A549 (cell line): ENCODE results near the gene FHL2. TPM values are rescaled to one million over a fixed set of nuclear protein-coding genes. Genes with fewer than 3 reads are reported as not detected.

ENCODE experiments used
- ATAC-seq, 2 experiments: fragments of 200-7000 bp in 1 of 2; fragments of >200 bp in 1 of 2; cut with Nextera tagmentation in 1 of 2; cut with Tn5 transposase in 1 of 2; 3 replicates each; pipeline versions ENCODE4 v1.8.0 to v1.9.1; 2018 to 2020; ENCODE audit warnings: mild to moderate bottlenecking in 1 of 2, moderate library complexity in 1 of 2
- CTCF ChIA-PET: fragments of 300-600 bp; sonication (Branson Sonifier 250); formaldehyde crosslinking; extraction: SDS; loops from one replicate; lab custom pipeline; 2021; ENCODE audit warnings: antibody characterized with exemption, inconsistent platforms; lab: Yijun Ruan, JAX
- POLR2A ChIA-PET: fragments of 350-600 bp; formaldehyde crosslinking; extraction: SDS; loops from one replicate; lab custom pipeline; 2021; ENCODE audit warnings: antibody characterized with exemption, inconsistent platforms; lab: Yijun Ruan, JAX
- DNase-seq, 2 experiments: peaks; one replicate each; pipeline versions ENCODE4 v3.0.0 to v3.0.0-alpha.2; 2011 to 2016; ENCODE audit warnings: low read depth in 1 of 2, low spot score in 1 of 2
- FAIRE-seq: peaks from 2 replicates; lab custom pipeline; 2011; peaks lifted over from hg19 to GRCh38; lab: Jason Lieb, UNC
- H3K27ac ChIP-seq, 2 experiments: fragments of >200 bp; sonication (Bioruptor Twin); formaldehyde crosslinking; 3 replicates each; pipeline ENCODE4 v1.5.1; 2016 to 2017
- H3K4me1 ChIP-seq: fragments of >200 bp; sonication (Bioruptor Twin); formaldehyde crosslinking; 3 replicates; pipeline ENCODE4 v1.6.1; 2016
- H3K4me2 ChIP-seq: fragments of >200 bp; sonication (Bioruptor Twin); formaldehyde crosslinking; 3 replicates; pipeline ENCODE4 v1.6.1; 2016
- H3K4me3 ChIP-seq: fragments of >200 bp; sonication (Bioruptor Twin); formaldehyde crosslinking; 3 replicates; pipeline ENCODE4 v1.5.1; 2016
- H3K9me3 ChIP-seq: fragments of >200 bp; sonication (Bioruptor Twin); formaldehyde crosslinking; 3 replicates; pipeline ENCODE4 v1.6.1; 2016
- BCL3 ChIP-seq: fragments of >200 bp; sonication (Bioruptor Twin); formaldehyde crosslinking; IDR thresholded peaks from 3 replicates; pipeline ENCODE4 v1.6.1; 2016
- BHLHE40 ChIP-seq: IDR thresholded peaks from 2 replicates; pipeline ENCODE4 v1.6.1; 2012; ENCODE audit warnings: low read depth, low read length, inconsistent platforms
- CTCF ChIP-seq: fragments of >200 bp; sonication (Bioruptor Twin); formaldehyde crosslinking; IDR thresholded peaks from 3 replicates; pipeline ENCODE4 v1.5.1; 2016
- ELK1 ChIP-seq: fragments of 150-350 bp; IDR thresholded peaks from 2 replicates; pipeline ENCODE4 v1.6.1; 2014; ENCODE audit warnings: low read depth, mild to moderate bottlenecking, low read length
- EP300 ChIP-seq, 2 experiments: fragments of >200 bp; sonication (Bioruptor Twin); formaldehyde crosslinking; IDR thresholded peaks; 2 replicates in 1 of 2; 3 replicates in 1 of 2; pipeline ENCODE4 v1.6.1; 2016 to 2017
- ESRRA ChIP-seq: fragments of 150-350 bp; IDR thresholded peaks from 2 replicates; pipeline ENCODE4 v1.6.1; 2014; ENCODE audit warnings: mild to moderate bottlenecking, low read length, borderline replicate concordance
- FOXS1 ChIP-seq: fragments of 250-450 bp; sonication (Bioruptor Pico); IDR thresholded peaks from 2 replicates; pipeline ENCODE4 v1.5.0; 2020; ENCODE audit warnings: mild to moderate bottlenecking, moderate library complexity
- GATA3 ChIP-seq: IDR thresholded peaks from 2 replicates; pipeline ENCODE4 v1.6.1; 2012; ENCODE audit warnings: borderline replicate concordance
- HEYL ChIP-seq: fragments of 250-450 bp; sonication (Bioruptor Pico); IDR thresholded peaks from 2 replicates; pipeline ENCODE4 v1.8.0; 2021; ENCODE audit warnings: mild to moderate bottlenecking, moderate library complexity
- JUNB ChIP-seq: fragments of >200 bp; sonication (Bioruptor Twin); formaldehyde crosslinking; IDR thresholded peaks from 2 replicates; pipeline ENCODE4 v1.6.1; 2016
- MAX ChIP-seq: IDR thresholded peaks from 2 replicates; pipeline ENCODE4 v1.6.1; 2012
- NFE2L2 ChIP-seq: fragments of 150-350 bp; conservative IDR thresholded peaks from 2 replicates; pipeline ENCODE4 v1.6.1; 2014; ENCODE audit warnings: low read length
- NPAS2 ChIP-seq: fragments of 250-450 bp; sonication (Bioruptor Pico); IDR thresholded peaks from 2 replicates; pipeline ENCODE4 v1.8.0; 2022; ENCODE audit warnings: mild to moderate bottlenecking, moderate library complexity, borderline replicate concordance
- PBX3 ChIP-seq: IDR thresholded peaks from 2 replicates; pipeline ENCODE4 v1.6.1; 2012
- POLR2A ChIP-seq: IDR thresholded peaks from 2 replicates; pipeline ENCODE4 v1.6.1; 2012; ENCODE audit warnings: mild to moderate bottlenecking, low read length
- POLR2AphosphoS2 ChIP-seq: conservative IDR thresholded peaks from 2 replicates; pipeline ENCODE4 v1.6.1; 2012; ENCODE audit warnings: low read length, improper control_type of control experiment, inconsistent platforms
- RAD21 ChIP-seq, 2 experiments: fragments of >200 bp in 1 of 2; sonication (Bioruptor Twin) in 1 of 2; formaldehyde crosslinking in 1 of 2; IDR thresholded peaks in 1 of 2; conservative IDR thresholded peaks in 1 of 2; 2 replicates in 1 of 2; 3 replicates in 1 of 2; pipeline ENCODE4 v1.6.1; 2012 to 2018; ENCODE audit warnings: inconsistent platforms in 1 of 2
- RARB ChIP-seq: fragments of 250-450 bp; sonication (Bioruptor Pico); IDR thresholded peaks from 2 replicates; pipeline ENCODE4 v1.8.0; 2021; ENCODE audit warnings: mild to moderate bottlenecking, moderate library complexity
- SMC3 ChIP-seq: fragments of >200 bp; sonication (Bioruptor Twin); formaldehyde crosslinking; IDR thresholded peaks from 3 replicates; pipeline ENCODE4 v1.6.1; 2018; ENCODE audit warnings: inconsistent platforms
- TFCP2L1 ChIP-seq: fragments of 250-450 bp; sonication (Bioruptor Pico); IDR thresholded peaks from 2 replicates; pipeline ENCODE4 v1.5.0; 2021; ENCODE audit warnings: mild to moderate bottlenecking
- TP53 ChIP-seq: fragments of 250-450 bp; sonication (Bioruptor Pico); IDR thresholded peaks from 2 replicates; pipeline ENCODE4 v1.5.0; 2021; ENCODE audit warnings: mild to moderate bottlenecking, moderate library complexity
- ZC3H11A ChIP-seq: fragments of 450-650 bp; IDR thresholded peaks from 2 replicates; pipeline ENCODE4 v1.6.1; 2014; ENCODE audit warnings: antibody characterized with exemption, mild to moderate bottlenecking
- ZFP36 ChIP-seq: fragments of 450-650 bp; IDR thresholded peaks from 2 replicates; pipeline ENCODE4 v1.6.1; 2014; ENCODE audit warnings: borderline replicate concordance; ENCODE audit not compliant: partially characterized antibody
- WGBS: methylation state at CpG from one replicate; pipeline ENCODE4 v1.1.6; 2017; ENCODE audit errors: missing lambda C conversion rate; 5-methylcytosine and 5-hydroxymethylcytosine counted together
- polyA plus RNA-seq, 4 experiments: library from polyadenylated mRNA; depleted of rRNA in 3 of 4; stranded (reverse); fragments of >200 nt; fragmentation: RNase III in 1 of 4; extraction: RNeasy Plus Mini Kit Qiagen cat#74134 plus additional on column Dnase treatment in 1 of 4; gene quantifications; 2 replicates in 3 of 4; 3 replicates in 1 of 4; pipeline ENCODE4 v1.2.3, GENCODE V29; 2011 to 2017

The FHL2 gene
- polyA plus RNA-seq, 2 of the 4 experiments (the other 2 are of a cell fraction): 57.9 to 85.9 TPM

GRCh38 chr2:105379741-105380186, 19.1 kb downstream of the FHL2 start (continued):
- no peak for TF ChIP-seq BCL3
- TF ChIP-seq PBX3: no peak
- TF ChIP-seq, all 56 proteins: peak for 0

- TF ChIP-seq TFCP2L1: no peak
- no peak for TF ChIP-seq ZFP36
- no peak for TF ChIP-seq MAX
- TF ChIP-seq POLR2A: no peak
- no peak overlapping the region for H3K4me2 ChIP-seq
- no peaks in the 10 kb centered on the region for H3K9me3 ChIP-seq
- peaks cover 35% of the 10 kb centered on the region for H3K4me1 ChIP-seq
- ChIA-PET CTCF (interaction anchor here (0.6 to 12.5 kb wide), 6 partner anchors 12 to 140 kb away, joined by 3 to 122 read pairs (median 4); no protein-coding TSS in a partner anchor), POLR2A (no interaction called here)
- no peak overlapping the region for H3K4me3 ChIP-seq
- no peak overlapping the region for H3K27ac ChIP-seq
- 100% methylated on average over 4 of the region's 4 CpGs for WGBS
- FAIRE-seq (no peak), ATAC-seq (no peak), DNase-seq (no peak)
Observed at GRCh38 chr2:105378921-105379383, 19.9 kb downstream of the FHL2 start.

GRCh38 chr2:105378276-105378840, 20.5 kb downstream of the FHL2 start:
- no peak for FAIRE-seq
- peaks cover 35% of the 10 kb centered on the region for H3K4me1 ChIP-seq
- POLR2A ChIA-PET: no interaction called here

GRCh38 chr2:105377871-105378270, 21.0 kb downstream of the FHL2 start:
- ChIA-PET CTCF (interaction anchor here (0.7 to 12.5 kb wide), 4 partner anchors 32 to 169 kb away, joined by 3 to 122 read pairs (median 6); no protein-coding TSS in a partner anchor), POLR2A (no interaction called here)
- WGBS: 88% methylated on average over 3 of the region's 3 CpGs
- Histone ChIP-seq H3K4me1 (peaks cover 35% of the 10 kb centered on the region), H3K4me3 (no peak overlapping the region), H3K4me2 (no peak overlapping the region), H3K9me3 (no peaks in the 10 kb centered on the region), H3K27ac (no peak overlapping the region)
- DNase-seq (no peak), ATAC-seq (peak in 1 of 2 experiments; percentile 14; a peak in 1 of 6 replicates), FAIRE-seq (no peak)
- TF ChIP-seq GATA3 (no peak), CTCF (peak; percentile 23; the same call in 2 of the 3 replicates), BHLHE40 (no peak), SMC3 (peak; percentile 33; the same call in 1 of the 3 replicates), RARB (CRISPR knock-in tag) (no peak), NFE2L2 (no peak), HEYL (no peak), MAX (no peak), EP300 (IDR thresholded peaks at IDR 0.05) (no peak), TP53 (no peak), RAD21 (conservative IDR thresholded peaks at IDR 0.05 in 1 of 2, IDR thresholded peaks at IDR 0.05 in 1 of 2) (peak; percentile 37 to 41; a peak in 4 of 5 replicates), ESRRA (peak; percentile 81; the same call in 1 of the 2 replicates), FOXS1 (CRISPR knock-in tag) (no peak)

More at GRCh38 chr2:105378276-105378840, 20.5 kb downstream of the FHL2 start:
- WGBS: 87% methylated on average over 12 of the region's 12 CpGs
- Histone ChIP-seq H3K4me3 (no peak overlapping the region), H3K9me3 (no peaks in the 10 kb centered on the region), H3K4me2 (no peak overlapping the region), H3K27ac (no peak overlapping the region)
- DNase-seq (no peak), ATAC-seq (no peak; a peak in 1 of 6 replicates)
- no peak for TF ChIP-seq JUNB
- no peak for TF ChIP-seq ZC3H11A
- TF ChIP-seq NPAS2 (CRISPR knock-in tag): no peak
- TF ChIP-seq ELK1: no peak
- TF ChIP-seq MAX: no peak
- no peak for TF ChIP-seq SMC3
- no peak for TF ChIP-seq FOXS1 (CRISPR knock-in tag)
- TF ChIP-seq POLR2AphosphoS2: no peak
- CTCF ChIA-PET: interaction anchor here (0.6 to 12.5 kb wide), 4 partner anchors 20 to 168 kb away, joined by 3 to 122 read pairs (median 6); no protein-coding TSS in a partner anchor
